ENCODE measurements around the gene BRD1. TPM values are rescaled to one million over a fixed set of nuclear protein-coding genes. Genes with fewer than 3 reads are reported as not detected.

The BRD1 gene
- total and polyA plus RNA-seq, 5 donors from 2014 or later, result 2.0 to 133 (median 2.3) TPM

DNA sequence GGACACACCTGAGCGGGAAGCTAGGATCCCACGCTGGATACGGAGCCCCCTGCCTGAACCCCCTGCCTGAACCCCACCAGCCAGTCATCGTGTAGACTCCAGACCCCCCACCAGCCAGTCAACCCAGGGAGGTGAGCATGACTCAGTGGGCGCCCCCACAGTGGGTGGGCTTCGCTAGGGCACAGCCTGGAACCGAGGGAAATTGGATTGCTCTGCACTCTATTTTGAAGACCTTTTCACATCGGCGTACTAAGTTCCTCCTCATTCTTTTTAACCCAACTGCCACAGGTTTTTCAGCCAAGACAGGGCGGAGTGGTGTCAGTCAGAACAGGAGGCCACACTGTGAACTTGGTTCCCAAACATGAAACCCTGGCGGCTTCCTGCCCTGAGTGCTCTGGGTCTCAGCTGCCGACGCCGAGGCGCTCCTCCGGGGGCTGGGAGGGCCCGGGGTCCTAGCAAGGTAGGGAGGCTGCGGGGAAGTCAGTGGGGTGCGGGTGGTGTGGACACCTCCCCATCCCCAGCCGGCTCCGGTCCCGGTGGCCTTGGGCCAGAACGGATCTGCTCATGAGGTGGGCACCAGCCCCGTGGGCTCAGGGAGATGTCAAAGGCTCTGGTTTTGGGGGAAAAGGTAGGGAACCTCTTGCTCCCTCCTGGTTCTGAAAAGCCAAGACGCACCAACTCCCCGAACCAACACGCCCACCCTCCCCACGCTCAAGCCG lies 57.0 kb downstream of the BRD1 start:
- Histone ChIP-seq H3K4me3 (ENCODE audit: low read depth, low read length) (no peak overlapping the region), H3K27ac (ENCODE audit: insufficient read depth, low read length, poor library complexity, severe bottlenecking) (no peak overlapping the region), H3K4me1 (ENCODE audit: control insufficient read depth, insufficient read depth, low read length, poor library complexity, severe bottlenecking) (no peaks in the 10 kb centered on the region), H3K9me3 (ENCODE audit: control insufficient read depth in 2 of 2, low read length in 2 of 2) (peaks cover 4 to 15% of the 10 kb centered on the region in 2 experiments), H3K27me3 (ENCODE audit: control insufficient read depth, insufficient read depth, low read length) (no peaks in the 10 kb centered on the region), H3K36me3 (ENCODE audit: control insufficient read depth, insufficient read depth, low read length) (peaks cover 25% of the 10 kb centered on the region)
- Mint-ChIP-seq H3K4me3 (no peak overlapping the region), H3K9me3 (peaks cover 0 to 11% (median 4%) of the 10 kb centered on the region in 7 donors), H3K4me1 (peaks cover 0 to 12% (median 3%) of the 10 kb centered on the region in 4 donors), H3K36me3 (peaks cover 16% of the 10 kb centered on the region), H3K27ac (peak overlapping the region in 1 of 3 donors; percentile 93), H3K27me3 (no peaks in the 10 kb centered on the region)
- DNase-seq, result peak in 1 of 3 donors; percentile 48
- no peak for ATAC-seq (ENCODE audit: low read depth in 2 of 2)

DNA sequence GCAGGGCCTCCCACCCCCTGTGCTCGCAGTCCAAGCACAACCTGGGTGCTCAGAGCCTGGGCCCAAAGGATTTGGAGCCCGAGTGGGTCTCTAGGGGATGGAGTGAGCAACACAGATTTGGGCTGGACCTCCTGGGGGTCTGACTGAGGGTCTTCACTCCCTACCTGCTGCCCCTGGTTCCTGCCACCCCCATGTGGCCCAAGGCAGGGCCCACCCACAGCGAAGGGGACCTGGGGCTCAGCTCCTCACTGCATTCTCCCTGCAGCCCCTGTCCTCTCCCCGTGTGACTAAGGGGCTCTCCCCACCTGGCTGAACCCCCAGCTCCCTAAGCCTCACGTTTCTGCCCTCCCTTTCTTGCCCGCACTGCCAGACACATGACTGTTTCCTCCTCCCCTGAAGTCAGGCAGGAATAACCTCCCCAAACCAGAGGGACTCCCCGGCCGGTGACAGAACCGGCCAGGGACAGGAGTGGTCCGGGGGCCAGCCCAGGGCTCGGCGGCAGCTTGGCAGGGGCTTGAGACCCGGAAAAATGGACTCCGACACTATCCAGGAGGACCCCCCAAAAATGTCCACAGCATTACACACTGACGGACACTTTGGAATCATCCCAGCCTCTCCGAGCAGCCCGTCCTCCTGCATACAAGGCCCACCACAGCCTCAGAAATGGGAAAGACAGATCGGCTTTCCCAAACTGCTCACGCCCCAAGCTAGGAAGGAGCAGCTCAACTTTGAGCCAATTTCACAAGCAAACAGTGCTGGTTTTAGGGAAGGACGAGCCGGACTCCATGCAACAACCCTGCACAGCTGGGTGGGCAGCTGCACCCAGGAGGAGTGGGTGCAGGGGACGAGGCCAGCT lies 57.8 kb downstream of the BRD1 start:
- Mint-ChIP-seq H3K4me3 (no peak overlapping the region), H3K27me3 (no peaks in the 10 kb centered on the region), H3K27ac (no peak overlapping the region), H3K36me3 (peaks cover 16% of the 10 kb centered on the region), H3K4me1 (peaks cover 0 to 12% (median 3%) of the 10 kb centered on the region in 4 donors), H3K9me3 (peaks cover 0 to 11% (median 4%) of the 10 kb centered on the region in 7 donors)
- ATAC-seq (ENCODE audit: low read depth in 2 of 2), result no peak
- Histone ChIP-seq H3K4me3 (ENCODE audit: low read depth, low read length) (no peak overlapping the region), H3K36me3 (ENCODE audit: control insufficient read depth, insufficient read depth, low read length) (peaks cover 20% of the 10 kb centered on the region), H3K9me3 (ENCODE audit: control insufficient read depth in 2 of 2, low read length in 2 of 2) (peaks cover 4 to 15% of the 10 kb centered on the region in 2 experiments), H3K4me1 (ENCODE audit: control insufficient read depth, insufficient read depth, low read length, poor library complexity, severe bottlenecking) (no peaks in the 10 kb centered on the region), H3K27me3 (ENCODE audit: control insufficient read depth, insufficient read depth, low read length) (no peaks in the 10 kb centered on the region), H3K27ac (ENCODE audit: insufficient read depth, low read length, poor library complexity, severe bottlenecking) (no peak overlapping the region)
- no peak for DNase-seq

DNA sequence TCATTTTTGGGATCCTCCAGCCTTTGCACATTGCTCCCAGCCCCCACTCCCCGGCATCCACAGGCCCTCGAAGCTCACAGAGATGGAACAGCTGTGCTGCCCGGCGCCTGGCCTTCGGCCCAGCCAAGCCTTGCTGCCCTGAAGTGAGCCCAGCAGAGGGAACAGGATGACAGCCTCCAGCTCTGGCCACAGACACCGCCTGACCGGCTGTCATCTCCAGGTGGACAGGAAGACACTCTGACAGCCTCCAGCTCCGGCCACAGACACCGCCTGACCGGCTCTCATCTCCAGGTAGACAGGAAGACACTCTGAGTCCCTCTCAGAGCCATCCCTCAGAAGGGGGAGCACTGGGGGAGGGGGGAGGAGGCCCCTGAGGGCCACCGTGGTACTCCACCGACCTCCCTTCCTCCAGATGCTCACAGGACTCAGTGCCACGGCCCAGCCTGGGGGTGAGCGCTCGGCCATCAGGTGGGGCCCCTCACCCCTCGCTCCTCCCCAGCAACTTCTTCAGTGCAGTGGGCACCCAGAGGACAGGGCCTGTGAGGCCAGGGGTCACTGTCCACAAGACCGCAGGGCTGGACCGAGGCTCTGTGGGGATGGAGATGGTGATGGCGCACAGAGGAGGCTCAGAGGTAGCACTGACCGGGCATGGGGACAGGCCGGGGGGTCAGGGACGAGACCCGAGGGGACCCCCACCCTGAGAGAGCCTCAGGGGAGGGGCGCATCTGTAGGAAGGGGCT lies 58.6 kb downstream of the BRD1 start:
- no peak overlapping the region for H3K4me3 Mint-ChIP-seq
- H3K36me3 ChIP-seq (ENCODE audit: control insufficient read depth, insufficient read depth, low read length), result peaks cover 12% of the 10 kb centered on the region
- peaks cover 12% of the 10 kb centered on the region for H3K36me3 Mint-ChIP-seq
- H3K27me3 Mint-ChIP-seq, result no peaks in the 10 kb centered on the region
- peaks cover 0 to 9% (median 3%) of the 10 kb centered on the region in 4 donors for H3K4me1 Mint-ChIP-seq
- no peaks in the 10 kb centered on the region for H3K4me1 ChIP-seq (ENCODE audit: control insufficient read depth, insufficient read depth, low read length, poor library complexity, severe bottlenecking)
- H3K27ac ChIP-seq (ENCODE audit: insufficient read depth, low read length, poor library complexity, severe bottlenecking), result no peak overlapping the region
- DNase-seq (no peak), ATAC-seq (ENCODE audit: low read depth in 2 of 2) (no peak)
- H3K9me3 Mint-ChIP-seq, result peaks cover 0 to 11% (median 4%) of the 10 kb centered on the region in 7 donors
- peaks cover 4 to 15% of the 10 kb centered on the region in 2 experiments for H3K9me3 ChIP-seq (ENCODE audit: control insufficient read depth in 2 of 2, low read length in 2 of 2)
- no peaks in the 10 kb centered on the region for H3K27me3 ChIP-seq (ENCODE audit: control insufficient read depth, insufficient read depth, low read length)
- H3K4me3 ChIP-seq (ENCODE audit: low read depth, low read length), result no peak overlapping the region
- no peak overlapping the region for H3K27ac Mint-ChIP-seq

DNA sequence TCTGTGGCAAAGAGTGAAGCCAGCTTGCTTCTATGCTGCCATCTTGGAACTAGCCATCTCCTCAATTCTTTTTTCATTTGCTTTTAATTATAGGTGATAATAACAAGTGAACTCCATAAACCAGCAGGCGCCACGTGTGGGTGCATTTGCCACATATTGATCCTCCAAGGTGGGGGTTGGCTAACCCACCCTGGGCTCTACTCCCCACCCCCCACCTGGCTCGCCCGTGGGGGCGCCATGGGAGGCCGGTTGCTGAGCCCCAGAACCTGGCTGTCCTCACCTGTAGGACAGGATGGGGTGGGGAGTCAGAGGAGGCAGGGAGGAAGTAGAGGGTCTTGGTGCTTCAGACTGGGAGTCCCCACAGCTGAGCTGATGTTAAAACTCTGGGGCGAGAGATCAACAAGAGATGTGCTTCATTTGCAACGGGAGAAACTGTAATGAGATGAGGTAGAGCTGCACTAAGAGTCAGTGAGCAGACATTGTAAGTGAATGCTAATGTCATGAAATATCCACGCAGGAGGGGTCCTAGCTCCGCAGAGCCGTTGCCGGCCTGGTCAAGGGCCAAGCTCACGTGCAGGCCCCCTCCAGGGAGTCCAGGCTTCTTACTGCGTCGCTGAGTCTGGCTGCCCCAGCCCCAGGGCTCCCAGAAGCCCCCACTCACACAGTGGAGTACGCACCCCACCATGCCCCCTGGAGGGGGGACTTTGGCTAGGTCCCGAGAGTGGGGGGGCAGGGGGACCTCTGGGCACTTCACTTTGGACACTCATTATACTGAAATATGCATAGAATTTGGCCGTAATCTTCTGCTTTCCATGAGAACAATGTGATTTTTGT lies 59.4 kb downstream of the BRD1 start:
- Mint-ChIP-seq H3K9me3 (peaks cover 0 to 11% (median 4%) of the 10 kb centered on the region in 7 donors), H3K27me3 (no peaks in the 10 kb centered on the region), H3K4me3 (no peak overlapping the region), H3K4me1 (peaks cover 0 to 6% (median under 1%) of the 10 kb centered on the region in 4 donors), H3K36me3 (peaks cover 4% of the 10 kb centered on the region), H3K27ac (peak overlapping the region in 1 of 3 donors; percentile 36)
- DNase-seq, result no peak
- Histone ChIP-seq H3K27me3 (ENCODE audit: control insufficient read depth, insufficient read depth, low read length) (no peaks in the 10 kb centered on the region), H3K36me3 (ENCODE audit: control insufficient read depth, insufficient read depth, low read length) (peaks cover 5% of the 10 kb centered on the region), H3K27ac (ENCODE audit: insufficient read depth, low read length, poor library complexity, severe bottlenecking) (no peak overlapping the region), H3K4me1 (ENCODE audit: control insufficient read depth, insufficient read depth, low read length, poor library complexity, severe bottlenecking) (no peaks in the 10 kb centered on the region), H3K4me3 (ENCODE audit: low read depth, low read length) (no peak overlapping the region), H3K9me3 (ENCODE audit: control insufficient read depth in 2 of 2, low read length in 2 of 2) (peaks cover 4 to 15% of the 10 kb centered on the region in 2 experiments)
- ATAC-seq (ENCODE audit: low read depth in 2 of 2), result no peak

DNA sequence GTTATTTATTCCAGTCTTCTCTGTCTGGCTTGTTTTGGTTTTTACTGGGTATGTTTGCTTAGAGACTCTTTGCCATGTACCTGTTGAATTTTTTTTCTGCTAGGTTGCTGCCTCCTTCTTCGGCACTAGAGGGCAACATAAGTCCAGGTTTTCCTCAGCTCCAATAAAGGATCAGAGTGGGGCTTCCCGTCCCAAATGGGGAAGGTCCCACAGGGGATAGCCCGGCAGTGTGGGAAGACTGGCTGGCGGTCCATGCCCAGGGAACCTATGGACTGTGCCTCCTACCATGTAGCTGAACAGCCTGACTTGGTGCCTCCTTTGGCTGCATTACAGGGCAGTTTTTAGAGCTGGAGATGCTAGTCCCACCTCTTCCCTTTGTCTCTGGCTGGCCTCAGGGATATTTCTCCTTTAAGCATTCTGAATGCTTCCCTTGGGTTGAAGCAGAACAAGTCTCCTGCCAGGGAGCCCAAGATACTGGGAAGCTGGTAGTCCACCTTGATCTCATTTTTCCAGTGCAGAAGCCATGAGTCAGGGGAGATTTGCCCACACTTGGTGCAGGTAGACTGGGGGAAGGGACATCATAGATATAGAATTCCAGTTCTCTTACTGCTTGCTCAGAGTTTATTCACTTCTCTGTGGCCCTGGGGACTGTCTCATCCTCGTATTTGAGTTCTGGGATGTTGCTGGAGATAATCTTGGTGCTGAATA lies 60.2 kb downstream of the BRD1 start:
- Histone ChIP-seq H3K4me1 (ENCODE audit: control insufficient read depth, insufficient read depth, low read length, poor library complexity, severe bottlenecking) (no peaks in the 10 kb centered on the region), H3K36me3 (ENCODE audit: control insufficient read depth, insufficient read depth, low read length) (peaks cover 2% of the 10 kb centered on the region), H3K27me3 (ENCODE audit: control insufficient read depth, insufficient read depth, low read length) (no peaks in the 10 kb centered on the region), H3K4me3 (ENCODE audit: low read depth, low read length) (no peak overlapping the region), H3K9me3 (ENCODE audit: control insufficient read depth in 2 of 2, low read length in 2 of 2) (peaks cover 4 to 15% of the 10 kb centered on the region in 2 experiments), H3K27ac (ENCODE audit: insufficient read depth, low read length, poor library complexity, severe bottlenecking) (no peak overlapping the region)
- no peaks in the 10 kb centered on the region for H3K27me3 Mint-ChIP-seq
- peaks cover 0 to 6% (median 0%) of the 10 kb centered on the region in 4 donors for H3K4me1 Mint-ChIP-seq
- peaks cover 4% of the 10 kb centered on the region for H3K36me3 Mint-ChIP-seq
- H3K4me3 Mint-ChIP-seq, result no peak overlapping the region
- peaks cover 0 to 11% (median 4%) of the 10 kb centered on the region in 7 donors for H3K9me3 Mint-ChIP-seq
- DNase-seq, result peak in 2 of 3 donors; percentile 36 to 64
- ATAC-seq (ENCODE audit: low read depth in 2 of 2), result no peak
- peak overlapping the region; percentile 0 to 44 (median 27) for H3K27ac Mint-ChIP-seq

DNA sequence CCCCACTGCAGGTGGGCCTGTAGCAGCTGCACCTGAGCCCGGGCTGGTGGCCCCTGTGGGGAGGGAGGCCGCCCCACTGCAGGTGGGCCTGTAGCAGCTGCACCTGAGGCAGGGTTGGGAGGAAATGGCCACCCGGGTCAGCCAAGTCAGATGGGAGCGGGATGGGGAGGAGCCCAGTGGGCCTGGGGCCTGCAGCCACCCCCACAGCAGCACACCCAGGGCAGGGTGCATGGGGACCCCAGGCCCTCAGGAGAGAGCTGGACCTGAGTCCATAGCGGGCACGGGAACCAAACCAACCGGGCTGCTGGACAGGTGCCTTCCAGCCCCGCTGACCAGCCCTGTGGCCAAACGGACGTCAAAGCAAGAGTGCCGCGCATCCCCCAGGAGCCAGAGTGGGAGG lies 61.7 kb downstream of the BRD1 start:
- peaks cover 6% of the 10 kb centered on the region for H3K4me1 ChIP-seq (ENCODE audit: control insufficient read depth, insufficient read depth, low read length, poor library complexity, severe bottlenecking)
- no peak overlapping the region for H3K4me3 Mint-ChIP-seq
- no peak overlapping the region for H3K27ac ChIP-seq (ENCODE audit: insufficient read depth, low read length, poor library complexity, severe bottlenecking)
- peaks cover 0 to 11% (median 4%) of the 10 kb centered on the region in 7 donors for H3K9me3 Mint-ChIP-seq
- ATAC-seq (ENCODE audit: low read depth in 2 of 2) (no peak), DNase-seq (no peak)
- no peaks in the 10 kb centered on the region for H3K27me3 ChIP-seq (ENCODE audit: control insufficient read depth, insufficient read depth, low read length)
- H3K4me3 ChIP-seq (ENCODE audit: low read depth, low read length), result no peak overlapping the region
- H3K27ac Mint-ChIP-seq, result no peak overlapping the region
- peaks cover 0 to 14% (median 7%) of the 10 kb centered on the region in 4 donors for H3K4me1 Mint-ChIP-seq
- no peaks in the 10 kb centered on the region for H3K27me3 Mint-ChIP-seq
- no peaks in the 10 kb centered on the region for H3K36me3 ChIP-seq (ENCODE audit: control insufficient read depth, insufficient read depth, low read length)
- peaks cover 4 to 15% of the 10 kb centered on the region in 2 experiments for H3K9me3 ChIP-seq (ENCODE audit: control insufficient read depth in 2 of 2, low read length in 2 of 2)
- H3K36me3 Mint-ChIP-seq, result peaks cover 4% of the 10 kb centered on the region

All from CD4-positive, CD25-positive, alpha-beta regulatory T cell (primary cell).